NCI-H524 treated with DMSO at 0.1 percent for 48 hours (cell line): Measurements from ENCODE around the gene CFAP43.

ENCODE experiments used
- DNase-seq: peaks from one replicate; lab custom pipeline; 2025; lab: John Stamatoyannopoulos, UW

Gene CFAP43

GRCh38 chr10:104098358-104098925 lies 133.7 kb downstream of the CFAP43 start:
- no peak for DNase-seq

DNA sequence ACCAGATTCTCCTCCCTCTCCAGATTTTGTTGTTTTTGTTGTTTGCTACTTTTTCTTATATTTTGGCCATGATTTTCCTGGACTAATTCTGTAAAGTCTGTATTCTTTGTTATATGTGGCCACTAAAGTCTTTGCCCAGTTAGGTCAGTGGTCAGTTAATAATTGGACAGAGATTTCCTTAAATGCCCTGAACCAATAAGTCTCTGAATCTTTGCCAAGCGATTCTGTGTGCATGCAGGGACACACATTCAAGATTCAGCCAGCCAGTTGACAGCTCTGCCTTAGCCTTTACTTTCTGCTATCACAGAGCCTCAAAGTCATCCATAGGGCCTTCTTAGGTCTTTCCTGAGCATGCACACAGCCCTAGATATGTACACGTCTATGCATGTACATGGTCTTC lies 135.5 kb downstream of the CFAP43 start:
- no peak for DNase-seq

- DNase-seq, result no peak
Observed at GRCh38 chr10:104092749-104093148, 139.4 kb downstream of the CFAP43 start.

DNA sequence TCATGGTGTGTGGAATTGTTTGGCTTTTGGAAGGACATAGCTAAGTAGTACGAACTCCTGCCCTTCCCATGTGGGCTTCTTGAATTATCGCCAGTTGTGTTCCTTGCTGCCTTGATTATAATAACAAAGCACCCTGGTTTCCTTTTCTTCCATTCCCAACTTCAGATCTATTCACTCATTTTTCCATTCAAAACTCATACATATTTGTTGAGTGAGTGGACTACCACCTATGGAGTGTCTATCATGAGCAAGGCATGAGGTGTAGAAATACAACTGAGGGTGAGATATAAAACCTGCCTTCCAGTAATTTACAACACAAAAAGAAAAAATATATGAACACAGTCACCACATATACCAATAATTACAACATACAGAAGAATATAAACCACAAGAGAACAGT lies 141.6 kb downstream of the CFAP43 start:
- no peak for DNase-seq

DNA sequence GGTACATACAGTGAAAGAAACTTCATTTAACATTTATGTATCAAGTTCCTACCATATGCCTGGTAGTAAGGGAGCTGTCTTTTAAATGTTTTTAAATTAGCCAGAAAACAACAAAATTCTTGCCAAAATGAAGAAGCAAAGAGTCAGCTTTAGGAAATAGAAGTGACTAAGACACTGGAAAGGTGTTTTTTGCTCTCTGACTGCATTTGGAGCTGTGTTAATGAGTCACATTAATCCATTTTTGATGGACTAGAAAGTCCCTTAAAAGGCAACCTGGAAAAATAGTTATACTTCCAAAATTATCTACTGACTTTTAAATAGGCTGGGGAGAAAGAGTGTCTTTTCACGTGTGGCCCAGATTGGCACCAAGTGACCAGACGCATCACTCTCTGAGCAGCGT lies 142.5 kb downstream of the CFAP43 start:
- no peak for DNase-seq

GRCh38 chr10:104088239-104088638 lies 143.9 kb downstream of the CFAP43 start:
- DNase-seq, result no peak

GRCh38 chr10:104085801-104086400 lies 146.3 kb downstream of the CFAP43 start, which contains the start of gene COL17A1:
COL17A1 (minus strand) TSS chr10:104085880; CDS start chr10:104080673, 5,207 bp downstream.
- DNase-seq, result no peak

DNA sequence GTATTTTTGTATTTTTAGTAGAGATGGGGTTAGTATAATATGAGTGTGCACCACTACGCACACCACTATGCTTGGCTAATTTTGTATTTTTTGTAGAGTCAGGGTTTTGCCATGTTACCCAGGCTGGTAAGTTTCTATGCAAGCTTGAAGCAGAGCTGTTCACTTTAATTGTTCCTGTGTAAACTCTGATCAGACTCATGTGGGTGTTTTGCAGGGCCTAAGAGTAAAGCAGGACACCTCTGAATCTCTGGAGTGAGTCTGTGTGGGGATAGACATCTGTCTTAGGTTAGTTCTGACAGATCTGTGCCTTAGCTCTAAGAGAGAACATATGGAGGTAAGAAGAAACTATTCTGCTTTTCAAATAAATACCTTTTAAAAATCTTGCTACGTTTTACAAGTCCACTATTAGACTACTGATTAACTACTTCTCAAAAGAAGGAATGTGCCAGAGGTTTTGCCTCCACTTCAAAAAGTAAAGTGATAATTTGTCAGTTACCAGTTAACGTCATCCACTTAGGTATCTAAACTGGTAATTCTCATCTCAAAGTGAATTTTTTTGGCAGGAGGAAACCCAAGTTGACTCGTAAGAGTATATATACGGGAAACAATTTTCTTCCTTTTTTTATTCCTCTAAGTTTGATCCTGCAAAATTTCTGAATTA lies 147.6 kb downstream of the CFAP43 start:
- no peak for DNase-seq

DNA sequence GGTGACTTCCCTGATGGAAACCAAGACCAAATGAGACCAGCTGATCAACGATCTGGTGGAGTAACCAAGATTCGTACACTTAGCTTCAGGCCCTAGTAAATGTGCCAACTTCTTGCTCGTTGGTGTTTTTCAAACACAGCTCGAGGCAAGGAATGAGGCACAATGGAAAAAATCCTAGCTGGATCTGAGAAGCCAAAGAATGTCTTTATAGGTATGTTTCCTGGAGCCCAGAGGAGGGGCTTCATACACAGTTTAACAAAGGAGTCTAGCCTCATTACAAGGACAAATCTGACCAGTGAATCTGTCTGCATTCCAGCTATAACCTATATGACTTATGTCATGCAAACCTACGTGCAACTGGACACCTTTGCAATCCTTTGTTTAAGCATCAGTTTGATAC lies 150.2 kb downstream of the CFAP43 start:
- DNase-seq, result no peak

- DNase-seq, result no peak
Observed at GRCh38 chr10:104080762-104081161, 151.4 kb downstream of the CFAP43 start.
